Stimulated activated CD8-positive, alpha-beta memory T cell treated with anti-CD3 and anti-CD28 coated beads, Interleukin-12 subunit alpha, Interleukin-12 subunit beta, amount 100 ng/mL, for 4 hours (primary cell): ENCODE measurements around the gene BANP.
"Not testable (repeated sequence)": the region's sequence is repeated elsewhere in the genome, so short reads cannot be mapped to it uniquely, and the experiment has no call there.

Experiments
- DNase-seq: peaks from one replicate; pipeline ENCODE4 v3.0.0-alpha.2; 2020; ENCODE audit warnings: low read depth

The BANP gene

GRCh38 chr16:88033003-88033740 lies 81.9 kb downstream of the BANP start:
- not testable (repeated sequence) for DNase-seq

- no peak for DNase-seq
Measured at GRCh38 chr16:88034770-88035169, 83.5 kb downstream of the BANP start.

- no peak for DNase-seq
Measured at GRCh38 chr16:88035292-88035691, 84.1 kb downstream of the BANP start.

- DNase-seq: not testable (repeated sequence)
Measured at GRCh38 chr16:88035884-88036639, 84.8 kb downstream of the BANP start.

- DNase-seq: not testable (repeated sequence)
Measured at GRCh38 chr16:88036640-88036996, 85.4 kb downstream of the BANP start.

GRCh38 chr16:88037359-88037758 lies 86.1 kb downstream of the BANP start:
- not testable (repeated sequence) for DNase-seq

- not testable (repeated sequence) for DNase-seq
Measured at GRCh38 chr16:88037876-88038525, 86.8 kb downstream of the BANP start.

- not testable (repeated sequence) for DNase-seq
Measured at GRCh38 chr16:88038526-88038908, 87.3 kb downstream of the BANP start.

GRCh38 chr16:88039591-88039990 lies 88.4 kb downstream of the BANP start:
- DNase-seq: no peak

GRCh38 chr16:88040196-88040876 lies 89.1 kb downstream of the BANP start:
- DNase-seq: not testable (repeated sequence)

- not testable (repeated sequence) for DNase-seq
Measured at GRCh38 chr16:88040877-88041244, 89.6 kb downstream of the BANP start.

GRCh38 chr16:88041506-88041905 lies 90.3 kb downstream of the BANP start:
- not testable (repeated sequence) for DNase-seq

- not testable (repeated sequence) for DNase-seq
Measured at GRCh38 chr16:88041986-88042562, 90.8 kb downstream of the BANP start.

- DNase-seq: not testable (repeated sequence)
Measured at GRCh38 chr16:88043208-88043910, 92.1 kb downstream of the BANP start.

GRCh38 chr16:88044121-88044581 lies 92.9 kb downstream of the BANP start:
- not testable (repeated sequence) for DNase-seq

GRCh38 chr16:88045361-88045760 lies 94.1 kb downstream of the BANP start:
- not testable (repeated sequence) for DNase-seq

- DNase-seq: no peak
Measured at GRCh38 chr16:88045820-88046303, 94.6 kb downstream of the BANP start.

- DNase-seq: no peak
Measured at GRCh38 chr16:88047462-88047861, 96.2 kb downstream of the BANP start.

GRCh38 chr16:88048985-88049384 lies 97.8 kb downstream of the BANP start:
- no peak for DNase-seq

GRCh38 chr16:88049561-88050545 lies 98.6 kb downstream of the BANP start:
- DNase-seq: no peak
